ENCODE data around the gene ANP32A. TPM values are rescaled to one million over a fixed set of nuclear protein-coding genes. Genes with fewer than 3 reads are reported as not detected.

The ANP32A gene
- total RNA-seq, 2 experiments from 2014 or later = 55.1 to 57.3 TPM

DNA sequence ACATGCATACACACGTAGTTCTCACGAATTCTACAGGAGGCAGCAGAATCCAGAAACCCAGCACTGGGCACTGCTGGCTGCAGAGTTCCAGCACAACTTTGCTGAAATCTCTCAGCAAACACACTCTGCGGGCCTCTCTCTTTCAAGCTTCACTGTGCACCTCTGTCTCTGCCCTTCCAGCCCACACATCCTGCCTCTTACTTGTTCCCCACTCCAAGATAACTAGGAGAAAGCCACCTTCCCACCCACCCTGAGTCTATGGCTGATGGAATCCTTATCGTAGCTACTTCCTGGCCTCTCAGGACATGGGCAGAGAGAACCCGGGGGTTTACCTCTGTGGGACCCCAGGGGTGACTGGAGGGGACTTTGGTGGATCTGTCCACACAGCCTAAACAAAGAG is 11.9 kb downstream of the ANP32A start:
- POLR2A ChIA-PET = interaction anchor here (1.9 kb wide), 1 partner anchor 8 kb away, joined by 10 read pairs; no protein-coding TSS in a partner anchor
- Mint-ChIP-seq H3K27me3 (no peaks in the 10 kb centered on the region), H3K27ac (peak overlapping the region; percentile 19), H3K4me3 (no peak overlapping the region), H3K4me1 (ENCODE audit: low read depth) (peaks cover 83% of the 10 kb centered on the region), H3K36me3 (ENCODE audit: low read depth) (peaks cover 63% of the 10 kb centered on the region), H3K9me3 (no peaks in the 10 kb centered on the region)
- no peak for TF ChIP-seq CTCF (IDR thresholded peaks at IDR 0.05)
- no peak overlapping the region for H3K27ac ChIP-seq (ENCODE audit: low read depth in 1 of 2, low read length in 2 of 2)
- peaks cover 37% of the 10 kb centered on the region for H3K36me3 ChIP-seq (ENCODE audit: insufficient read depth, low read length)
- no peaks in the 10 kb centered on the region for H3K9me3 ChIP-seq (ENCODE audit: control insufficient read depth in 1 of 2, insufficient read depth in 1 of 2, low read length in 2 of 2)
- peaks cover 79% of the 10 kb centered on the region for H3K4me1 ChIP-seq (ENCODE audit: insufficient read depth, low read length)
- CTCF ChIA-PET = no interaction called here
- no peak overlapping the region for H3K4me3 ChIP-seq (ENCODE audit: low read length)
- intact Hi-C loops (cut with DNase I, micrococcal nuclease) = no loop called here
- DNase-seq (no peak), ATAC-seq (ENCODE audit: poor library complexity) (no peak)
- no peaks in the 10 kb centered on the region for H3K27me3 ChIP-seq (ENCODE audit: control insufficient read depth in 1 of 2, insufficient read depth in 2 of 2, low read length in 2 of 2)

- Histone ChIP-seq H3K9me3 (ENCODE audit: control insufficient read depth in 1 of 2, insufficient read depth in 1 of 2, low read length in 2 of 2) (no peaks in the 10 kb centered on the region), H3K4me1 (ENCODE audit: insufficient read depth, low read length) (peaks cover 74% of the 10 kb centered on the region), H3K27ac (ENCODE audit: low read depth in 1 of 2, low read length in 2 of 2) (no peak overlapping the region), H3K4me3 (ENCODE audit: low read length) (no peak overlapping the region), H3K36me3 (ENCODE audit: insufficient read depth, low read length) (peaks cover 41% of the 10 kb centered on the region), H3K27me3 (ENCODE audit: control insufficient read depth in 1 of 2, insufficient read depth in 2 of 2, low read length in 2 of 2) (no peaks in the 10 kb centered on the region)
- peaks cover 81% of the 10 kb centered on the region for H3K4me1 Mint-ChIP-seq (ENCODE audit: low read depth)
- intact Hi-C loops (cut with DNase I, micrococcal nuclease) = no loop called here
- H3K4me3 Mint-ChIP-seq = no peak overlapping the region
- no peaks in the 10 kb centered on the region for H3K27me3 Mint-ChIP-seq
- ChIA-PET POLR2A (interaction anchor here (1.9 kb wide), 1 partner anchor 9 kb away, joined by 10 read pairs; no protein-coding TSS in a partner anchor), CTCF (no interaction called here)
- no peaks in the 10 kb centered on the region for H3K9me3 Mint-ChIP-seq
- no peak for ATAC-seq (ENCODE audit: poor library complexity)
- peak overlapping the region; percentile 19 for H3K27ac Mint-ChIP-seq
- H3K36me3 Mint-ChIP-seq (ENCODE audit: low read depth) = peaks cover 66% of the 10 kb centered on the region
- no peak for TF ChIP-seq CTCF (IDR thresholded peaks at IDR 0.05)
- no peak for DNase-seq
Measured at GRCh38 chr15:68808091-68808490, 12.6 kb downstream of the ANP32A start.

DNA sequence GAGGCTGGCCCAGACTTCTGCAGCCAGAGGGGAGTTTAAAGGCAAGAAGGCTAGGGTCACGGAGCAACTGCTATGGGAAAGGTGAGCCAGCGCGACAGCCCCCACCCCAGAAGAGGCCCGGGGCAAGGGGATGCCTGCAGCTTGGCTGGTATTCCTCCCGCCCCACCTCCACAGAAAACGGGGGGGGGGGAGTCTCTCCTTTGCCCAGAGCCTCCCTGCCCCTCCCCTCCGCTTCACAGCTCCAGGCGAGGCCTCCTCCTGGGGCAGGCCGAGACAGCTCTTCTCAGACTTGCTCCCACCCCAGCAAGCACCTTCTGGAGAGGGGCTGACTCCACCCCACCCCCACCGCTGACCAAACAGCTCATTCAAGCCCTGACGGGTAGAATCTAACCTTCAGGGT is 13.4 kb downstream of the ANP32A start:
- Mint-ChIP-seq H3K4me3 (no peak overlapping the region), H3K9me3 (no peaks in the 10 kb centered on the region), H3K36me3 (ENCODE audit: low read depth) (peaks cover 58% of the 10 kb centered on the region), H3K27me3 (no peaks in the 10 kb centered on the region), H3K27ac (peak overlapping the region; percentile 3), H3K4me1 (ENCODE audit: low read depth) (peaks cover 81% of the 10 kb centered on the region)
- POLR2A ChIA-PET = interaction anchor here (1.9 kb wide), 1 partner anchor 10 kb away, joined by 10 read pairs; no protein-coding TSS in a partner anchor
- ATAC-seq (ENCODE audit: poor library complexity) = no peak
- no peak for TF ChIP-seq CTCF (IDR thresholded peaks at IDR 0.05)
- Histone ChIP-seq H3K27ac (ENCODE audit: low read depth in 1 of 2, low read length in 2 of 2) (no peak overlapping the region), H3K9me3 (ENCODE audit: control insufficient read depth in 1 of 2, insufficient read depth in 1 of 2, low read length in 2 of 2) (no peaks in the 10 kb centered on the region), H3K27me3 (ENCODE audit: control insufficient read depth in 1 of 2, insufficient read depth in 2 of 2, low read length in 2 of 2) (no peaks in the 10 kb centered on the region), H3K36me3 (ENCODE audit: insufficient read depth, low read length) (peaks cover 41% of the 10 kb centered on the region), H3K4me1 (ENCODE audit: insufficient read depth, low read length) (peaks cover 77% of the 10 kb centered on the region), H3K4me3 (ENCODE audit: low read length) (no peak overlapping the region)
- CTCF ChIA-PET = no interaction called here
- DNase-seq = no peak
- intact Hi-C loops (cut with DNase I, micrococcal nuclease) = no loop called here
